Spleen (tissue), 7 donors: Measurements from ENCODE around the gene SSBP3.

Experiments used
- CTCF ChIP-seq, 11 experiments: fragments of 200-600 bp in 7 of 11; fragments of 450-650 bp in 4 of 11; sonication (generic) in 4 of 11; IDR thresholded peaks in 8 of 11; conservative IDR thresholded peaks in 3 of 11; 1 replicate in 7 of 11; 2 replicates in 4 of 11; pipeline versions ENCODE4 v1.4.0 to v1.8.0; 2016 to 2021; ENCODE audit warnings: antibody characterized with exemption in 11 of 11, inconsistent platforms in 4 of 11, mild to moderate bottlenecking in 1 of 11
- POLR2A ChIP-seq, 3 donors: fragments of 450-650 bp; IDR thresholded peaks; one replicate each; pipeline ENCODE4 v1.5.1; 2017; ENCODE audit warnings: antibody characterized with exemption in 3 of 3, mild to moderate bottlenecking in 1 of 3
- POLR2AphosphoS5 ChIP-seq, 3 donors: sonication (generic); formaldehyde crosslinking; IDR thresholded peaks; one replicate each; pipeline ENCODE4 v1.5.1; 2017; ENCODE audit warnings: antibody characterized with exemption in 3 of 3
- donor health status: DM: no; HTN: no; CAD: no; lungs with moderate emphysema.
- donor health status: DM: no; HTN: no; CAD: no.
- donor health status: DM: no; HTN: no; CAD: no.

- TF ChIP-seq POLR2A (IDR thresholded peaks at IDR 0.05) = no peak
- peak in 4 of 11 experiments; percentile 12 to 45 (median 34) for TF ChIP-seq CTCF (IDR thresholded peaks at IDR 0.05 in 8 of 11, conservative IDR thresholded peaks at IDR 0.05 in 3 of 11)
- no peak for TF ChIP-seq POLR2AphosphoS5 (IDR thresholded peaks at IDR 0.05)
Measured at GRCh38 chr1:54272772-54273091, 133.5 kb downstream of the SSBP3 start.
